ENCODE results near the gene TECPR1. TPM values are rescaled to one million over a fixed set of nuclear protein-coding genes. Genes with fewer than 3 reads are reported as not detected.

The TECPR1 gene
- total and polyA plus RNA-seq, 2 of the 4 experiments (the other 2 are of a cell fraction) = 11.5 to 14.7 TPM

DNA sequence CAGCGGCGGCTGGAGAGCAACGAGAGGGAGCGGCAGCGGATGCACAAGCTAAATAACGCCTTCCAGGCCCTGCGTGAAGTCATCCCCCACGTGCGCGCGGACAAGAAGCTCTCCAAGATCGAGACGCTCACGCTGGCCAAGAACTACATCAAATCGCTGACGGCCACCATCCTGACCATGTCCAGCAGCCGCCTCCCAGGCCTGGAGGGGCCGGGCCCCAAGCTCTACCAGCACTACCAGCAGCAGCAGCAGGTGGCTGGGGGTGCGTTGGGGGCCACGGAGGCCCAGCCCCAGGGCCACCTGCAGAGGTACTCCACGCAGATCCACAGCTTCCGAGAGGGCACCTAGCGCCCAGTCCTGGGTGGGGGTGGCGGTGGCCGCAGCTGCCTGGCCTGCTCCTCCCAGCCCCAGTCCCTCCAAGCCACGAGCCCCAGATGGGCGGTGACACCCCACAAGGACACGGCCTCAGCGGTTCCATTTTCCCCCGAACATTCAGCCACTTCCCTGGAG lies 39.4 kb downstream of the TECPR1 start:
- Histone ChIP-seq H2BK120ac (ENCODE audit: low read depth, low read length) (no peak overlapping the region), H4K91ac (ENCODE audit: insufficient read depth, low read depth, low read length) (no peak overlapping the region), H3K14ac (replicated peaks; ENCODE audit: low read depth, low read length) (no peak overlapping the region), H3K36me3 (ENCODE audit: control insufficient read depth, insufficient read depth, low read length) (peaks cover 12% of the 10 kb centered on the region), H2BK20ac (ENCODE audit: low read depth, low read length) (no peak overlapping the region), H2AK9ac (replicated peaks; ENCODE audit: low read depth, low read length, poor library complexity) (no peak overlapping the region), H3K9me1 (ENCODE audit: insufficient read depth, low read length) (no peaks in the 10 kb centered on the region), H3K9me3 (ENCODE audit: control insufficient read depth, insufficient read depth, low read length) (no peaks in the 10 kb centered on the region), H3K27ac (ENCODE audit: insufficient read depth, low read length) (no peak overlapping the region), H3K4me1 (ENCODE audit: control insufficient read depth, insufficient read depth, low read length) (no peaks in the 10 kb centered on the region), H3K4ac (ENCODE audit: low read depth, low read length) (no peak overlapping the region), H2BK15ac (ENCODE audit: low read depth, low read length) (no peak overlapping the region), H4K5ac (ENCODE audit: low read depth, low read length) (no peak overlapping the region), H4K8ac (ENCODE audit: low read depth in 2 of 2, low read length in 2 of 2) (no peak overlapping the region), H3K4me2 (ENCODE audit: low read depth, low read length) (no peak overlapping the region), H3K56ac (ENCODE audit: extremely low read depth, insufficient read depth, low read length) (no peak overlapping the region), H3K4me3 (ENCODE audit: insufficient read depth, low read depth, low read length) (no peak overlapping the region), H4K20me1 (ENCODE audit: insufficient read depth, low read length) (no peaks in the 10 kb centered on the region), H2BK5ac (ENCODE audit: low read depth, low read length, poor library complexity, severe bottlenecking) (no peak overlapping the region), H3K9ac (ENCODE audit: low read depth, low read length) (no peak overlapping the region), H3K23ac (ENCODE audit: low read depth, low read length) (no peak overlapping the region), H3K79me1 (ENCODE audit: low read depth in 1 of 2, low read length in 2 of 2) (no peaks in the 10 kb centered on the region), H3K27me3 (ENCODE audit: control insufficient read depth, insufficient read depth, low read length) (no peaks in the 10 kb centered on the region), H3K18ac (ENCODE audit: low read depth, low read length) (no peak overlapping the region), H2AFZ (replicated peaks; ENCODE audit: low read length, poor library complexity) (no peak overlapping the region), H2AK5ac (ENCODE audit: low read depth, low read length) (no peak overlapping the region)
- no peak for ATAC-seq (ENCODE audit: low read depth)
- intact Hi-C loops (cut with micrococcal nuclease) (loop anchor here (1.0 kb wide), 1 partner anchor 39 kb away; no protein-coding TSS in a partner anchor), in situ Hi-C loops (cut with MboI; ENCODE audit: low sequenced_read_pairs) (no loop called here), dilution Hi-C loops (cut with HindIII; ENCODE audit: low sequenced_read_pairs, unreplicated experiment) (no loop called here)
- no peak for DNase-seq
- BruUV-seq (replicated peaks) = no TSS peak
- TF ChIP-seq CHD1 (IDR thresholded peaks at IDR 0.05; ENCODE audit: low read depth, low read length) = no peak
- no peak for TF ChIP-seq RFX5 (IDR thresholded peaks at IDR 0.05; ENCODE audit: low read depth, low read length)
- TF ChIP-seq, protein P1, sequence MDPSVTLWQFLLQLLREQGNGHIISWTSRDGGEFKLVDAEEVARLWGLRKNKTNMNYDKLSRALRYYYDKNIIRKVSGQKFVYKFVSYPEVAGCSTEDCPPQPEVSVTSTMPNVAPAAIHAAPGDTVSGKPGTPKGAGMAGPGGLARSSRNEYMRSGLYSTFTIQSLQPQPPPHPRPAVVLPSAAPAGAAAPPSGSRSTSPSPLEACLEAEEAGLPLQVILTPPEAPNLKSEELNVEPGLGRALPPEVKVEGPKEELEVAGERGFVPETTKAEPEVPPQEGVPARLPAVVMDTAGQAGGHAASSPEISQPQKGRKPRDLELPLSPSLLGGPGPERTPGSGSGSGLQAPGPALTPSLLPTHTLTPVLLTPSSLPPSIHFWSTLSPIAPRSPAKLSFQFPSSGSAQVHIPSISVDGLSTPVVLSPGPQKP (IDR thresholded peaks at IDR 0.05; ENCODE audit: borderline replicate concordance, low read depth, low read length) = no peak
- TF ChIP-seq RCOR1 (IDR thresholded peaks at IDR 0.05; ENCODE audit: insufficient replicate concordance, low read length) = no peak
- TF ChIP-seq CEBPB (IDR thresholded peaks at IDR 0.05; ENCODE audit: low read depth, low read length) = no peak
- no peak for TF ChIP-seq SMC3 (IDR thresholded peaks at IDR 0.05; ENCODE audit: low read depth, low read length)
- no peak for TF ChIP-seq MAZ (IDR thresholded peaks at IDR 0.05; ENCODE audit: borderline replicate concordance, low read depth, low read length)
- TF ChIP-seq RAD21 (IDR thresholded peaks at IDR 0.05; ENCODE audit: low read length) = no peak
- no peak for TF ChIP-seq MXI1 (IDR thresholded peaks at IDR 0.05; ENCODE audit: borderline replicate concordance, low read depth, low read length)
- TF ChIP-seq BHLHE40 (IDR thresholded peaks at IDR 0.05; ENCODE audit: low read depth, low read length) = no peak
- TF ChIP-seq, protein P2, sequence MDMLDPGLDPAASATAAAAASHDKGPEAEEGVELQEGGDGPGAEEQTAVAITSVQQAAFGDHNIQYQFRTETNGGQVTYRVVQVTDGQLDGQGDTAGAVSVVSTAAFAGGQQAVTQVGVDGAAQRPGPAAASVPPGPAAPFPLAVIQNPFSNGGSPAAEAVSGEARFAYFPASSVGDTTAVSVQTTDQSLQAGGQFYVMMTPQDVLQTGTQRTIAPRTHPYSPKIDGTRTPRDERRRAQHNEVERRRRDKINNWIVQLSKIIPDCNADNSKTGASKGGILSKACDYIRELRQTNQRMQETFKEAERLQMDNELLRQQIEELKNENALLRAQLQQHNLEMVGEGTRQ (IDR thresholded peaks at IDR 0.05; ENCODE audit: low read depth, low read length) = no peak
- no peak for TF ChIP-seq POLR2A (IDR thresholded peaks at IDR 0.05; ENCODE audit: low read depth, low read length)
- TF ChIP-seq MAFK (IDR thresholded peaks at IDR 0.05; ENCODE audit: low read depth, low read length) = no peak
- TF ChIP-seq FOS (IDR thresholded peaks at IDR 0.05; ENCODE audit: low read depth, low read length) = no peak
- TF ChIP-seq NFE2L2 (IDR thresholded peaks at IDR 0.05; ENCODE audit: low read depth, low read length) = no peak
- TF ChIP-seq, protein P3, sequence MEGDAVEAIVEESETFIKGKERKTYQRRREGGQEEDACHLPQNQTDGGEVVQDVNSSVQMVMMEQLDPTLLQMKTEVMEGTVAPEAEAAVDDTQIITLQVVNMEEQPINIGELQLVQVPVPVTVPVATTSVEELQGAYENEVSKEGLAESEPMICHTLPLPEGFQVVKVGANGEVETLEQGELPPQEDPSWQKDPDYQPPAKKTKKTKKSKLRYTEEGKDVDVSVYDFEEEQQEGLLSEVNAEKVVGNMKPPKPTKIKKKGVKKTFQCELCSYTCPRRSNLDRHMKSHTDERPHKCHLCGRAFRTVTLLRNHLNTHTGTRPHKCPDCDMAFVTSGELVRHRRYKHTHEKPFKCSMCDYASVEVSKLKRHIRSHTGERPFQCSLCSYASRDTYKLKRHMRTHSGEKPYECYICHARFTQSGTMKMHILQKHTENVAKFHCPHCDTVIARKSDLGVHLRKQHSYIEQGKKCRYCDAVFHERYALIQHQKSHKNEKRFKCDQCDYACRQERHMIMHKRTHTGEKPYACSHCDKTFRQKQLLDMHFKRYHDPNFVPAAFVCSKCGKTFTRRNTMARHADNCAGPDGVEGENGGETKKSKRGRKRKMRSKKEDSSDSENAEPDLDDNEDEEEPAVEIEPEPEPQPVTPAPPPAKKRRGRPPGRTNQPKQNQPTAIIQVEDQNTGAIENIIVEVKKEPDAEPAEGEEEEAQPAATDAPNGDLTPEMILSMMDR (conservative IDR thresholded peaks at IDR 0.05; ENCODE audit: low read depth, low read length) = no peak
- 92% methylated on average over 17 of the region's 30 CpGs; no CpG with 5 or more reads in 1 of the 2 experiments for WGBS, 2 experiments (ENCODE audit: extremely low coverage in 2 of 2, insufficient read length in 1 of 2)
- CTCF ChIA-PET = no interaction called here
- POLR2A ChIA-PET (ENCODE audit: unreplicated experiment) = no interaction called here

Data from IMR-90 (cell line).